Measurements from ENCODE around the gene PRKG1. TPM values are rescaled to one million over a fixed set of nuclear protein-coding genes. Genes with fewer than 3 reads are reported as not detected.

PRKG1 gene
- total and polyA plus RNA-seq, 2 of the 8 experiments (the other 6 are each of a cell fraction or from before 2014, with no cell fraction given): 4.2 to 15.2 TPM

DNA sequence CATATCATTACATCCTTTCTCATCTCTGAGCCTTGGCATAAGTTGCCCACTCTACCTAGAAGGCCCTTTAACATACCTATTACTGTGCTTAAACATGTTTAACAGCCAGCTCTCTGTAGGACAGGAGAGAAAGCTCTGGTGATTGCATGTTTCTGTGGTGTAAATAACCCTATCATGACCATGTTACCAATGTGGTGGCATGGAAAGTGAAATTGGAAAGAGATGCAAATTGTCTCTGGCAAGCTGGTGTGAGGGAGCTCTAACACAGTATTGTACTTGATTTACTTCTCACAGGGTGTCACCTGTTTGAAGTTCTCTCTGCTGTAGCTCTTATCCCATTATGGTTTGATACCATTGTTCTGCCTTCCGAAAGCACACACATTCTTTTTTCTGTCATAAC, 1008.0 kb downstream of the PRKG1 start (continued):
- no peak for TF ChIP-seq CTCF (IDR thresholded peaks at IDR 0.05; ENCODE audit: control extremely low read depth in 1 of 3, insufficient read depth in 1 of 3, low read depth in 1 of 3, low read length in 3 of 3)
- no peak for TF ChIP-seq HDAC2 (IDR thresholded peaks at IDR 0.05; ENCODE audit: borderline replicate concordance in 1 of 2, low read depth in 2 of 2, low read length in 2 of 2)

All from H1 (cell line).